Fibroblast of lung (primary cell): ENCODE measurements around the gene CRCP.

Experiments used
- EZH2 ChIP-seq: IDR thresholded peaks from 2 replicates; pipeline ENCODE4 v1.5.1; 2012; ENCODE audit warnings: low read length, control low read depth, mild to moderate bottlenecking; ENCODE audit errors: missing control alignments
- TF ChIP-seq, protein P1 (sequence below), 2 donors: IDR thresholded peaks in 1 of 2; conservative IDR thresholded peaks in 1 of 2; 1 replicate in 1 of 2; 2 replicates in 1 of 2; pipeline ENCODE4 v1.5.1; 2011 to 2012; ENCODE audit warnings: low read length in 2 of 2, control low read depth in 1 of 2, inconsistent platforms in 1 of 2, low read depth in 1 of 2, mild to moderate bottlenecking in 1 of 2

- TF ChIP-seq, protein P1, sequence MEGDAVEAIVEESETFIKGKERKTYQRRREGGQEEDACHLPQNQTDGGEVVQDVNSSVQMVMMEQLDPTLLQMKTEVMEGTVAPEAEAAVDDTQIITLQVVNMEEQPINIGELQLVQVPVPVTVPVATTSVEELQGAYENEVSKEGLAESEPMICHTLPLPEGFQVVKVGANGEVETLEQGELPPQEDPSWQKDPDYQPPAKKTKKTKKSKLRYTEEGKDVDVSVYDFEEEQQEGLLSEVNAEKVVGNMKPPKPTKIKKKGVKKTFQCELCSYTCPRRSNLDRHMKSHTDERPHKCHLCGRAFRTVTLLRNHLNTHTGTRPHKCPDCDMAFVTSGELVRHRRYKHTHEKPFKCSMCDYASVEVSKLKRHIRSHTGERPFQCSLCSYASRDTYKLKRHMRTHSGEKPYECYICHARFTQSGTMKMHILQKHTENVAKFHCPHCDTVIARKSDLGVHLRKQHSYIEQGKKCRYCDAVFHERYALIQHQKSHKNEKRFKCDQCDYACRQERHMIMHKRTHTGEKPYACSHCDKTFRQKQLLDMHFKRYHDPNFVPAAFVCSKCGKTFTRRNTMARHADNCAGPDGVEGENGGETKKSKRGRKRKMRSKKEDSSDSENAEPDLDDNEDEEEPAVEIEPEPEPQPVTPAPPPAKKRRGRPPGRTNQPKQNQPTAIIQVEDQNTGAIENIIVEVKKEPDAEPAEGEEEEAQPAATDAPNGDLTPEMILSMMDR (conservative IDR thresholded peaks at IDR 0.05 in 1 of 2, IDR thresholded peaks at IDR 0.05 in 1 of 2; ENCODE audit: low read depth in 1 of 2, low read length in 2 of 2) = no peak
- TF ChIP-seq EZH2 = no peak
Measured at GRCh38 chr7:66150471-66150870, 35.8 kb downstream of the CRCP start.
